HG03378 (cell line): ENCODE measurements around the gene RECQL5.

Experiments used
- ATAC-seq: cut with Tn5 transposase; IDR thresholded peaks from one replicate; pipeline ENCODE4 v1.9.1; 2021; ENCODE audit warnings: mild to moderate bottlenecking, moderate library complexity; ENCODE audit not compliant: unreplicated experiment

Gene RECQL5

GRCh38 chr17:75634754-75635609 lies 32.0 kb downstream of the RECQL5 start:
- no peak for ATAC-seq

GRCh38 chr17:75634376-75634740 lies 32.6 kb downstream of the RECQL5 start:
- no peak for ATAC-seq

- ATAC-seq = no peak
Measured at GRCh38 chr17:75633486-75634375, 33.2 kb downstream of the RECQL5 start.

- no peak for ATAC-seq
Measured at GRCh38 chr17:75632863-75633485, 34.0 kb downstream of the RECQL5 start, which contains the start of gene SMIM5. Gene SMIM5 (plus strand): TSS chr17:75633434. CDS start chr17:75640202, 6,768 bp downstream.

GRCh38 chr17:75632428-75632827 lies 34.5 kb downstream of the RECQL5 start:
- ATAC-seq = no peak

GRCh38 chr17:75631353-75631752 lies 35.6 kb downstream of the RECQL5 start:
- no peak for ATAC-seq

GRCh38 chr17:75630071-75630917 lies 36.7 kb downstream of the RECQL5 start:
- ATAC-seq = no peak

- ATAC-seq = no peak
Measured at GRCh38 chr17:75629157-75629556, 37.8 kb downstream of the RECQL5 start.

GRCh38 chr17:75628425-75628824 lies 38.5 kb downstream of the RECQL5 start:
- no peak for ATAC-seq

GRCh38 chr17:75627094-75627493 lies 39.9 kb downstream of the RECQL5 start:
- no peak for ATAC-seq

GRCh38 chr17:75626496-75627038 lies 40.4 kb downstream of the RECQL5 start:
- no peak for ATAC-seq

- no peak for ATAC-seq
Measured at GRCh38 chr17:75625813-75626486, 41.0 kb downstream of the RECQL5 start.

- ATAC-seq = no peak
Measured at GRCh38 chr17:75624714-75625345, 42.1 kb downstream of the RECQL5 start.

- no peak for ATAC-seq
Measured at GRCh38 chr17:75624021-75624420, 42.9 kb downstream of the RECQL5 start.

- no peak for ATAC-seq
Measured at GRCh38 chr17:75623386-75623785, 43.6 kb downstream of the RECQL5 start.

GRCh38 chr17:75622771-75623273 lies 44.1 kb downstream of the RECQL5 start:
- ATAC-seq = no peak

- ATAC-seq = no peak
Measured at GRCh38 chr17:75622076-75622475, 44.9 kb downstream of the RECQL5 start.

- no peak for ATAC-seq
Measured at GRCh38 chr17:75621489-75621888, 45.5 kb downstream of the RECQL5 start.
